GM19351 (cell line): ENCODE measurements around the gene GLI3.

ENCODE experiments used
- ATAC-seq: cut with Tn5 transposase; IDR thresholded peaks from one replicate; pipeline ENCODE4 v1.9.1; 2021; ENCODE audit warnings: mild to moderate bottlenecking, moderate library complexity; ENCODE audit not compliant: unreplicated experiment

GLI3 gene

DNA sequence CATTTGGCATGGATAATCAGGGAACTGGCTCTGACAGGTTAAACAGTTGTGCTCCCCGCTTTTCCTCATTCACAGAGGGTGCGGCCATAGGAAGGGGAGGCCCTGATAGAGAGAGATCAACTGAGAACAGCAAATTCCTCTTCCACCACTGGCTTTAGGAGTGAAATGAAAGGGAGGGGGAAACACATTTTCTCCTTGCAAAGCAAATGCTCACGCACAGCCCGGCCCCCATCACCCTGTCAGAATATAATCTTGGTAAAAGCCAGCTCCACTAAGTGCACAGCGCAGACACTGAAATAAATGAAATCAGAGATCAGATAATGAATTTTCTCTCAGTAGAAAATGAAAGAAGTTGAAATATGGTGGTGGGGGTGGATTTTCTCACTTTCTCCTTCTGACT, 187.2 kb downstream of the GLI3 start:
- no peak for ATAC-seq

DNA sequence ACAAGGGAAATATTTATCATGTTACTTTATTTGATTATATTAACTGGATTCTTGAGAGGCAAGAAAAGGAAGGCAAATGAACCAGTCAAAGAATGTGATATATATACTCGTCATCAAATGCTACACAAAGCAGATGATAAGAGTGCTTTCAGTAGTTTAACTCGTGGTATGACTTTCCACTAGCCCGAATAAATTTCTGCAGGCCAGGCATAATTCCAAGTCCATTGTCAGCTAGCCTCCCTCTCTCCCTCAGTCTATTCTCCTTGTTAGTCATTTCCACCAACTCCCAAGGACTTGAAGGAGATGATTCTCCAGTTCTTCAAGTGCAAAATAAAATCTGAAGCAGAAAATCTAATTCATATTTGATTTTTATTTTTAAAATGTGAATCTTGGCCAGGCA, 190.5 kb downstream of the GLI3 start:
- no peak for ATAC-seq

DNA sequence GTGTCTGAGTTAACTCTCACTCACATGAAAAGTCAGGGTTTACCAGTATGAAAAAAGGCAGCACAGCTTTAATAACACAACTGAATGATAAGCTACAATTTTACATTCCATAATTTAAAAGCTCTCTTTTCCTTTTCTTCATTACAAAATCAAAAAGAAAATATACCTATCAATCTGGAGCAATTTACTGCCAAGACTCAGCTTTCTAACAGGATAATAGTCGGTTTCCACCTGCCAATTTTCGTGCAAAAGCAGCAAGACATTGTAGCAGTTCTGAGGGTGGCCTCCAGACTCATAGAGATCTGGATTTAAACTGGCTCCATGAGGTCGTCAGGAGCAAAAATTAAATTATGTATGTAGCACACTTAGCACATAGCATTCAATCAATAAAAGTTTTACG, 191.0 kb downstream of the GLI3 start:
- no peak for ATAC-seq

DNA sequence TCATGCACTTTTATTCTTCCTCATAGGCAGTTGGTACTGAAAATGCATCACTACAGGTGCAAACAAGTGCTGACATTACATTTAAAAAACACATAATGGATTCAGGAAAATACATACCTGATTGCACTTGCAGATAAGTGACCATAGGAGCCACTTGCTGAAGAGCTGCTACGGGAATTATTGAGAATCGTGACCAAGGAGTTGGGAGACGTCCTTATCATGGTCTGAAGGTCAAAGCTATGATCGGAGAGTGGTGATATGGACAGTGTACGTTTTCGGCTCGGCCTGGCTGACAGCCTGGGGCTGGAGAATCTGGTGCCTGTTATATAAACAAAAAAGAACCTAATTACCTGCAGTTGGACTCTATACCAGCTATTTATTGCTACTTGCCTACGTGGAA, 197.1 kb downstream of the GLI3 start:
- ATAC-seq = no peak

DNA sequence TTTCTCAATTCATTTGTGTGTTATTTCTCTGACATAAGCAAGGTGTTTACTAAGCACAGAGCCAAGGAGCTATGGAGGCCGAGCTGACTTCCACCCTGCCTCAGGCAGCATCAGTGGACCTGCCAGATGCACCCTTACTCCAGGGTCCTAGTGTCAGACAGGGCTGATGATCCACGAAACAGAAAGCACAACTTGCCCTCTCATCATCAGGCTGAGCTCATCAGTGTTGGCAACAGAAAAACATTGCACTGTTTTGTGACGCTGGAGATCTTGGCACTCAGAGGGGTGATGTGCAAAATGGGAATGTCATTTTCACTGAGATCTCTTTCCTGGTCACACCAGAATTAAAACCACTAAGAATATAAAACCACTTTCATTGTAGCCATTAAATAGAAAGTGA, 201.8 kb downstream of the GLI3 start:
- ATAC-seq = no peak

DNA sequence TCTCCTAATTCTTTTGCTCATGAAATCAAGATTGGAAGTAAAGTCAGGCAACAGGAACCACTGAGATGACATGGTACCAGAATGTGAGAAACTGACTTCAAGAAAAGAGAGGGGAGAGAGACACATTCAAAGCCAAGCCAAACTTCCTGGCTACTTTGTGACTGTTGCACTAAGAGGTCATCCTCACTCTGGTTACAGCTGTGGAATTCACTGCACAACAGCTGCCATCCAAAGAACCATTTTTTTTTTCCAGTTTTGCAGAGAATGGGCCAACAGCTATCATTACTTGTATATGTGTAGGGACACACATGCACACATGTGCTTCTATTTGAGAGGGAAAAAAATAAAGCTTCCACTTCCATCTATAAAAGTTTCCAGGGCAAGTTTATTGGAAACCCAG, 203.5 kb downstream of the GLI3 start:
- no peak for ATAC-seq

DNA sequence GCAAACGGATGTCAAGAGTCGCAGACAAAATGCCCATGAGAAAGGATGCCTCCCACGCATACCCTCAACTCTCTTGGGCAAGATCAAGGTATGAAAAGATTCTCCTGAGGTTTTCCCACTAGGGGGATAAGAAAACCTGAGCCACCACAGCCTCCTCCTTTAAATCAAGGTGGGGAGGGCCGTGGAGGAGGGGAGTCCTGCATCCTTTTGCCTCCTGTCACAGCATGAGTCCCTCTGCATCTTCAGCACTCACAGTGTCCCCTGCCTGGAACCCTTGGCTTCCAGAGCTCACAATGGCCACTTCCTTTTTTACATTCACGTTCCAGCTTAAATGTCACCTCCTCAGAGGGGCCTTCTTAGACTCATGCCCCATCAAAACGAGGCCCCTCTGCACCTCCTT, 207.6 kb downstream of the GLI3 start:
- ATAC-seq = no peak

DNA sequence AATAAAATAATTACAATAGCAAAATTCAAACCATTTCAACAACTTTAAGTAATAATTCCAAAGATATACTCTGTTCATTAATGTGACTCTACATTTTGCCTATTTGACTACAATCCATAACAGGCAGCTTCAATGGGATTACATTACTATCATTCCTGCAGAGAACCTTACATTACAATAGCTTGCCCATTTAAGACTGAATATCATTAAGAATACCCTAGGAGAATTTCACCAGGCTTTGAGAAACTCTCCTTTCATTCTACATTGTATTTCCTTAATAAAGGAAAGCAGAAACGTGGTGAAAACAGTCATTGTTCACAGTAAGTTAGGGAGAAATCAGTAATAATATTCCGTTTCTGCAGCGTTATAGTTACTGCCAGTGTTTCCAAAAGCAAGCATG, 209.5 kb downstream of the GLI3 start:
- ATAC-seq = no peak

DNA sequence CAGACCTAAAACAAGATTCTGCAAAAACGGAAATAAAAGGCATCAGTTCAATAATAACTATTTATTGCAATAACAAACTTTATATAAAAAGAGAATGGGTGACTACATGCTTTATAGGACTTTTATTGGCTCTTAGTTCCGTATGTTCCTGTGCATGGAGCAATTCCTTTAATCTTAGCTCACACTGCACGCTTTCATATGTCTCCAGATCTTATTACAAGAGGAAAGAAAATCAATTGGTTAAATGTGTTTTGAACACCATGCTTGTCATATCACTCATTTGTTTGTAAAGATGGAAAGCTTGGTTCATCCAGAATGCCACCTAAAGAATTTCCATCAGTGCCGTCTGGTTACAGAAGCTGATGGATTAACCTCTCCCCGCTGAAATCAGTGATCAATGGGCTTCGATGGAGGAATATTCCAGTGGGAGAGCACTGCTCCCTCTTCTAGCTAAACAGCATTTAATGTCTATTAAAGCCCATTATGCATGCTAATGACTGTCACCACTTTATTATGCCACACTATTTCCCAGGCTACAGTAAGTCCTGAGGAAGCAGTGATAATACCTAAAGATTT, 210.3 kb downstream of the GLI3 start:
- no peak for ATAC-seq

DNA sequence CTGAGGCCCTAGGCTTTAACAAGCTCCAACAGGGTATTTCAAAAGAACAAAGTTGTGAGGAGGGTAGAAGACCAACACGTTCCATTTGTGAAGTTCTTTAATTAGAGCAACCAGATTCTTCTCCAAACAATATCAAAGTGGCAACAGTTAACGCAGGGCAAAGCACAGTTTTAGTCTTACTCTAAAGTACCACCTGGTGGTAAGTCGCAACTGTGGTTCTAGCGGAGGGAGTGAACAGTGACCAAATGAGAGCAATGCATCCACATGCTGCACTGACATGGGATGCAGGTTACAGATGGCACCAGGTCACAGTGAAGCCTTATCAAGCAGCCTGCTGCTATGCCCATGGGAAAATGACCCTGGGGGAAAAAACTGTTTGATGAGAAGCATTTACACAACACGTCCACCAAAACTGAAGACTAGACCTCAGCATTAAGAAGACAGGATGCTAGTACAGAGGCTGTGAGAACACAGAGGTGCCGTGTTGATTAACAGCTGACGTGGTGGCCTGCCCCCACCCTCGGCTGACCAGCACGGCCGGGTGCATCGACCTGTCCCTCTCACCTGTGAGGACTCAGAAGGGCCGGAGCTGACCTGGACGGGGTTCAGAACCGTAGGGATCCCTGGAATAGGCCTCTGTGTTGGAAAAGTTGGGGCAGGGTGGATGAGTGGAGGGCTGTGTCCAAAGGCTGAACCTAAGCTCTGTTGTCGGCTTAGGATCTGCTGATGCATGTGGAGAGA, 211.2 kb downstream of the GLI3 start:
- no peak for ATAC-seq

DNA sequence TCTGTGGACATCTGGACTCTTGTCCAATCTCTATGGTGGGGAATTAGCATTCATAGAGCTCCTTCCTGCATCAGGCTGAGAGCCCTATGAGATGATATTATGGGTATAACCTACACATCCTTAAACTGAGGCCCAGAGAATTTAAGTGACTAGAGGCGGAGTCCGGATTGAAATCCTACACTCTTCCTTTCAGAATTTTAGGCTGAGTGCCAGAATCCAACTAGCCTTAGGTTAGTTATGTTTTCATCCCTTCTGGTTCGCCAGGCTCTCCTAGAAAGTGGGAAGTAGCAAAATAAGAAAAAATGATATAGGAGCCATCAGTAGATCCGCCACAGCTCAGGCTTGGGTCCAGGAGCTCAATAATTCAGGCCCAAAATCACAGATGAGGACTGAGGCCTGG, 212.5 kb downstream of the GLI3 start:
- ATAC-seq = no peak

DNA sequence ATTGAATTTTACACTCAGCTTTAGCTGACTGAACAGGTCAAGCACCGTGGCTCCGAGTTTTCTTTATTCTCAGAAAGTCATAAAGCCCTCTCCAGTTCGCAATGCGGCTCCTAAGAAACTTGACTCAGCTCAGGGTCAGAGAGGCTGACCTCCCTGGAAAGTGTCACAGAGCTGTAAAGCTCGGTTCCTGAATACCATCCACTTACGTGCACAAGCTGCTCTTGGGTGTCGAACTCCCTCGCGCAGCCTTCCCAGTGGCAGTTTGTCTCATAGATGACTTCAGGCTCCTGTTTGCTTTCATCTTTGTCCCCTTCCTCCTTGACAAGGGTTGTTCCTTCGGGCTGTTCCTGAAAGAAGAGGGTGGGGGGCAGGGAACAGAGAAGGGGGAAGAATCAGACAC, 213.7 kb downstream of the GLI3 start:
- ATAC-seq = no peak

DNA sequence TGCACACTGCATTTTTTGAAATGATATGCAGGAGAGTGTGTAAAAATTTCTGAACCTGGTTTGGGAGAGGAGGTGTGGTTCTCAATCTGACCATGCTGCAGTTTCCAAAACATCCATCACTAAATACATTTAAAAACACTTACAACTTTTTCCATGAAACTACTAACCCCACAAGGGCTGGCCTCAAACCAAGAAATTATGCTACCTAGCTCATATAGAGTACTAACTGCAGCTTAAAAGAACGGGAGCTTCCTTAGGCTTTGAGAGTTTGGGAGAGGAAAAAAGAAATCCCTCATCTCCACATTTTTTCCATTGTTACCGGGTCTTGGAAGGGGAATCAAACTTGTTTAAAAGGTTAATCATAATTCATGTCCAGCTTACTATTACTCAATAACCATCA, 214.2 kb downstream of the GLI3 start:
- no peak for ATAC-seq

DNA sequence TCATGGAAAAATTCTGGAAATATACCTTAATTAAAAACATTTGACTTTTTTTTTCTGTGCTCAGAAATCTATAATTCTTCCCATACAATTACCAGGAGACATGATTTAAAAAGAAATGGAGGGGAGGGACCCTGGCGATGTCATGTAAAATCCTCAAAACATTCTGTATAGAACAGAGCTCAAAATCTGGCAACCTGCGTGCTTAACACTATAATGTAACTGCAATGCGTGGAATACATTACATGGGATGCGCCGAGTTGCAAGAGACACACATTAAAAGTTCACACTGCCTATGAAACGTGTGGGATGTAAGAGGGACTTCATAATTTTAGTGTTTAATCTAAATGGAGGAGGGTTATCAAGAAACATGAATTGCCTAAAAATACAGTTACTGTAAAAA, 215.0 kb downstream of the GLI3 start:
- ATAC-seq = no peak

DNA sequence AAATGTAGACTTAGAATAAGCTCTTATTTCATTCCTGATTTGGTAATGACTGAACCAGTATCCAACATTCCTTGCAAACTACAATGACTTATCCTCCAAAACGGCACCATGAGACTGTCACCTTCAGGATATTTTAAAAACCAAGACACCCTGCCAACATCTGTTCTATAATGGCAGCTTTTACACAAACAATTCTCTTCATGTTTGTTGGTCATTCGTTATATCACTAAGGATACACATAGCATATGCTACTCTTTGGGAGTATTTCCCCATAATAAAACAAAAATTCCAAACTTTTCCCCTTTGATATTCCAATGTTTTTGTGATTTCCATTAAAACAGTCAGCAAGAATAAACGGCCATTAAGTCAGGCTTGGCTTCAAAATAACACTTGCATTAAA, 215.4 kb downstream of the GLI3 start:
- no peak for ATAC-seq

DNA sequence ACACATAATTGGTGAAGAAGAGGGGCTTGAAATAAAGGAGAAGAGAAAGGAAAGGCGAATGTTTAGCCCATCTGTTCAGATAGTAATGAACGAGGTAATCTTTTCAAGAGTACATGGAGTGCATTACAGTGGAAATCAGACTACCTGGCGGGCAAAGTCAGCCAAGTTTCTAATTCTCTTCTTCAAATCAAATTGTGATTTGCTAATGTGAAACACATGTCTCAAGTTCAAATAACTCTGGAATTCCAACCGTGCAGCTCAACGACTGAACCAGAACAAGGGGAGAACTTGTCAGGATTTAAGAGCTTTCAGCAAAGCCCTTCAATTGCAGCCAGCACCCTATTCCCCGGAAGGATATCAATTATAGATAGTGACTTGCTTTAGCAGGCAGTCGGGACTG, 216.9 kb downstream of the GLI3 start:
- no peak for ATAC-seq

DNA sequence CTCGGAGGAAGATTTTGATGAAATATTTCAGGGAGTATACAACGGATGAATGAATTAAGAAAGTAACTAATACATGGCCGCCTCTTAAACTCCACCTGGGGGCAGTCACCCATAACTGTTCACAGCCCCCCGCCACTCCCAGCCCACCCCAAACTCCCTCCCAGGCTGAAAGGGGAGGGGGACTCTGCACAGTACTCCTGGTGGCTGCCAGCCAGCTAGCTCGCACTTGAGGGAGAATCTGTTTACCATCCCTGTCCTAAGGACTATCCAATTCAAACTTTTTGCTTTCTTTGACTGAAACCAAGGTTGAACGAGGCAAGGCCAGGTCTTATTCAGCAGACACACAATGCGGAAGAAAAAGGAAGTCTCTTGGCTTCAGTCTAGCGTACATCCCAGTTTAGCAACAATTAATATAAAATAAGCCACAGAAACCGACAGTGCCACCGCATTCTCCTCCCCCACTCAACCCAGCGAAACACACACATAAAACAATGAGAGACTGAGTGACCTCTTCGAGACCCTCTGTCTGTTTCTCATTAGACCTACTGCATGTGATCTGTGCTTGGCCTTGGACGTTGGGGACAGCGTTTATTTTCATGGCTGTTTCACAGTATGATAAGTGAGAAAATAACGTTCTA, 219.5 kb downstream of the GLI3 start:
- peak; percentile 59 for ATAC-seq

DNA sequence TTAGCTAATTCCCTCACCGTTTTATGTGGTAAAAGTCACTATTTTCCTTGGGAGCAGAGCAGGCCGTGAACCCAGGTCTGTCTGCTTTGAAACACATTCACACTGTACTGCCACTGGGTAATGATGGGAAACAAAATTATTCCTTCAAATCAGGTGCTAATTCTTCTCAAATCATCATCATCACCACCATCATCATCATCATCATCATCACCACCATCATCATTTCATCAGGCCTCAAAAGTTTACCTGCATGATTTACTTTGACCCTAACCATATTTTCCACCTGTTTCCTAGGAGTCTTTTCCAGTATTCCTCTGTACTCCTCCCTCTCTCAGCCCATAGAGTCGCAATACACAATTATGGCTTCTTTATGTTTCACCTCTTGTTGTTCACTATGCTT, 220.5 kb downstream of the GLI3 start:
- ATAC-seq = no peak

DNA sequence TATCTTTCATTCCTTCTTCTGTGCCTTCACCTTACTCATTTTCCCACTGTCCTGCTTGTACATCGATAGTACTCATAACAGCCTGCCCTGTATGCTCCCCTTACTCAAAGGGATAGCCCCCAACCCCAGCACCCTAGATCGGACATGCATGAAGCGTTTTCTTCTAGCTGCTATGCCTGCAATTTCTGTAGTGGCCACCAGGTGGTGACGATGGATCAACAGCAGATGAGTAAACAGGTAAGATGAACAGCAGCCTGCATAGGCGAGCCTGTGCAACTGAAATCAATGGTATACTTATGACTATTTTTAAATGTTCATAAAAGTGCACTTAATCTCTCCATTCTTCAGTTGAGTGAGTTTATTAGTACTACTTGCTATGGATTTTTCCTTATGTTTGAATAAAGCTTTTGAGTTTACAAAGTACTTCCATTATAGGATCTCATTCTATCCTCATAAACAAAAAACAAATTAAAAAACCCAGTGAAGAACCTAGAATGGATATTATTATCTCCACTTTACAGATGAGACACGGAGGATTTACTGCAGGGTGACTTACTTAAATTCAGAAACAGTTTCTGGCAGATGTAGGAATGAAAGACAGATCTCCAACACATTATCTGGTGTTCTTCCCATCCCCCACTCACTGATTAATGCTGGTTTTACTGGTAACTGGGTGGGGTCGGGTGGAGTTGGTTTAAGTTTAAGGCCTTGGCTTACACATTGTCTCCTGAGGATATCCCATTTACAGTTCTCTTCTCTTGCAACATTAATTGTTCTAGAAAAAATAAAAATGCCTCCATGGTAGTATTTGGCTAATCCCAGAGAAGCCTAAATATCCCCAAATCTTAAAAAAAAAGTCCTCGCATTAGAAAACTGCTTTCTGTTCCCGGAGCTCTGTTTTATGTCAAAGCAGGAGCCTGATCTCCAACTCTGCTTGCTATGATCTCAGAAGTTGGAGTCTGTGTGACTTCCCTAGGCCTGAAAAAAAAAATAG, 222.1 kb downstream of the GLI3 start:
- no peak for ATAC-seq

DNA sequence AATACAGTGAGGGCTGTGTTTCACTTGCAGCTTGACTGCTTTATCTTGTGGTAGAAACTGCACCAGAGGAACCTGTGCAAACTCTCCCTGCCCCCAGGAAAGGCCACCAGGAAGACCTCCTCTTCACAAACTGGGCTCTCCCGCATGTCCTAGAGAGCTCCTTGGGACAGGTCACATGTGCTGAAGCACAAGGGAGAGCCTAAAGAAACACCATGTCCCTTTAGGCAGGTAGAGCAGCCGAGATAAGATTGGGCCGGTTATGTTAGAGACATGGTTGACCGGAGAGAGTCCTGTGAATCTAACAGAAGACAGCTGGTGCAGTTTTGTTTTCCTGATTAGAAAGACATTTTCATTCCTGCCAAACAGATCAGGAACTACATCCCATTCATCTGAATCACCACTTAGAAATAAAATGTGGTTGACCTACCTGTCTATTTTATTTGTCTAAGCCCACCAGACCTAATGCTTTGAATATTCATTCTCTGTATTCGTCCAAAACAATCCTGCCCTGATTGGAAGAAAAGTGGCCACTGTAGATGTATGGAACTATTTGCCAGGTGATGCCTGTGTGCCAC, 224.1 kb downstream of the GLI3 start:
- ATAC-seq = no peak

DNA sequence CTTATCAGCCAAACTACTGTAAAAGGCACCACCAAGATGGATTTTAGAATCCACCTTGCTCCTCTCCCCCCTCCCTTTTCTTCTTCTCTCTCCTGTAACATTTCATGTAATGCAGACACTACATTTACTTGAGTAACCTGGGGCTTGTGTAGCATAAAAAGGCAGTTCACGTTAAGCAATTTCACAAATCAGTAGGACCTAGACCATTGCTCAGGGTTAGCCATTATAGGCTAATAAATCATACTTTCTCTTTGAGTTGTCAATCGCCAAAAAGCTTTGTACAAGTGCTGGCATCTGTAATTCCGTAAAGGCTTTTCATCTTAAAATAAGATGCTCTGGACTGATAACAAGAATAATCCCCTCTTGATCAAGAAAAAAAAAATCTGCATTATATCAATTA, 224.7 kb downstream of the GLI3 start:
- no peak for ATAC-seq
